Psoas muscle (tissue), 8 donors: ENCODE data around the gene SGMS2. TPM values are rescaled to one million over a fixed set of nuclear protein-coding genes. Genes with fewer than 3 reads are reported as not detected.

Experiments
- ATAC-seq, 4 donors: fragments of 200-7000 bp; cut with Tn5 transposase; one replicate each; pipeline ENCODE4 v1.9.1; 2020; ENCODE audit warnings: moderate library complexity in 3 of 4, mild to moderate bottlenecking in 2 of 4
- DNase-seq, 2 donors: peaks; one replicate each; pipeline ENCODE4 v3.0.0-alpha.2; 2020
- H3K27ac ChIP-seq: fragments of 200-600 bp; one replicate; pipeline ENCODE4 v1.8.0; 2022
- H3K27me3 ChIP-seq, 3 donors: fragments of 200-600 bp in 1 of 3; one replicate each; pipeline versions ENCODE4 v1.6.1 to v1.8.0; 2013 to 2022; ENCODE audit warnings: low read length in 2 of 3, mild to moderate bottlenecking in 2 of 3, moderate library complexity in 1 of 3; ENCODE audit not compliant: insufficient read depth in 3 of 3
- H3K36me3 ChIP-seq, 2 donors: fragments of 200-600 bp in 1 of 2; one replicate each; pipeline versions ENCODE4 v1.6.1 to v1.8.0; 2013 to 2022; ENCODE audit warnings: low read depth in 1 of 2, mild to moderate bottlenecking in 1 of 2, moderate library complexity in 1 of 2; ENCODE audit not compliant: insufficient read depth in 1 of 2
- H3K4me1 ChIP-seq: fragments of 200-600 bp; one replicate; pipeline ENCODE4 v1.8.0; 2022
- H3K4me3 ChIP-seq: fragments of 200-600 bp; one replicate; pipeline ENCODE4 v1.8.0; 2022; ENCODE audit warnings: mild to moderate bottlenecking
- H3K9me3 ChIP-seq: fragments of 200-600 bp; one replicate; pipeline ENCODE4 v1.8.0; 2022
- WGBS, 3 donors: extraction: QIAGEN DNeasy Blood & Tissue Kit; methylation state at CpG; one replicate each; pipeline versions ENCODE4 v1.1.6 to v1.1.7; 2013; 5-methylcytosine and 5-hydroxymethylcytosine counted together
- intact Hi-C, 2 donors: fragments of 100-400 bp; cut with DNase I; formaldehyde crosslinking; loops; one replicate each; pipeline versions ENCODE4 v1.11.0 to v1.14.2; 2022
- polyA plus RNA-seq, 3 donors: library from polyadenylated mRNA; stranded (reverse); fragments of 200-250 nt; gene quantifications; one replicate each; pipeline ENCODE4 v1.2.3, GENCODE V29; 2013
- total RNA-seq, 4 donors: library from RNA; stranded (reverse); fragmentation: NEBNext Ultra II Directional in 2 of 4; extraction: Animal tissue kit (Norgen Biotek cat#: 25700) in 2 of 4; gene quantifications; one replicate each; pipeline versions ENCODE4 v1.2.1 to v1.2.4, GENCODE V29; 2021 to 2023
- TF ChIP-seq, protein P1 (sequence below): fragments of 200-600 bp; IDR thresholded peaks from one replicate; pipeline ENCODE4 v1.8.0; 2022; ENCODE audit warnings: antibody characterized with exemption
- donor health status: healthy with polysubstance abuse.
- donor health status: DM: no; HTN: no; CAD: no; lungs with moderate emphysema.
- donor health status: Bipolar disorder and iron deficiency.
- donor health status: healthy.
- donor health status: DM: yes; HTN: yes; CAD: no.
- donor health status: DM: no; HTN: no; CAD: no.
- donor health status: DM: no; HTN: no; CAD: no.
- donor health status: DM: yes; HTN: yes; CAD: no.

The SGMS2 gene
- total and polyA plus RNA-seq, 7 donors = 1.7 to 14.2 (median 8.7) TPM

GRCh38 chr4:107908377-107908776 is 83.6 kb downstream of the SGMS2 start:
- Histone ChIP-seq H3K9me3 (no peaks in the 10 kb centered on the region), H3K36me3 (peaks cover 3 to 24% of the 10 kb centered on the region in 2 donors), H3K27ac (no peak overlapping the region), H3K27me3 (no peaks in the 10 kb centered on the region), H3K4me3 (no peak overlapping the region), H3K4me1 (no peaks in the 10 kb centered on the region)
- intact Hi-C loops = loop anchor here in 1 of 2 donors (5.0 kb wide), 1 partner anchor 91 kb away; no protein-coding TSS in a partner anchor
- DNase-seq = no peak
- ATAC-seq = no peak
- TF ChIP-seq, protein P1, sequence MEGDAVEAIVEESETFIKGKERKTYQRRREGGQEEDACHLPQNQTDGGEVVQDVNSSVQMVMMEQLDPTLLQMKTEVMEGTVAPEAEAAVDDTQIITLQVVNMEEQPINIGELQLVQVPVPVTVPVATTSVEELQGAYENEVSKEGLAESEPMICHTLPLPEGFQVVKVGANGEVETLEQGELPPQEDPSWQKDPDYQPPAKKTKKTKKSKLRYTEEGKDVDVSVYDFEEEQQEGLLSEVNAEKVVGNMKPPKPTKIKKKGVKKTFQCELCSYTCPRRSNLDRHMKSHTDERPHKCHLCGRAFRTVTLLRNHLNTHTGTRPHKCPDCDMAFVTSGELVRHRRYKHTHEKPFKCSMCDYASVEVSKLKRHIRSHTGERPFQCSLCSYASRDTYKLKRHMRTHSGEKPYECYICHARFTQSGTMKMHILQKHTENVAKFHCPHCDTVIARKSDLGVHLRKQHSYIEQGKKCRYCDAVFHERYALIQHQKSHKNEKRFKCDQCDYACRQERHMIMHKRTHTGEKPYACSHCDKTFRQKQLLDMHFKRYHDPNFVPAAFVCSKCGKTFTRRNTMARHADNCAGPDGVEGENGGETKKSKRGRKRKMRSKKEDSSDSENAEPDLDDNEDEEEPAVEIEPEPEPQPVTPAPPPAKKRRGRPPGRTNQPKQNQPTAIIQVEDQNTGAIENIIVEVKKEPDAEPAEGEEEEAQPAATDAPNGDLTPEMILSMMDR = no peak
- WGBS, 3 donors = 80 to 91% (median 82%) methylated on average over 7 of the region's 7 CpGs

DNA sequence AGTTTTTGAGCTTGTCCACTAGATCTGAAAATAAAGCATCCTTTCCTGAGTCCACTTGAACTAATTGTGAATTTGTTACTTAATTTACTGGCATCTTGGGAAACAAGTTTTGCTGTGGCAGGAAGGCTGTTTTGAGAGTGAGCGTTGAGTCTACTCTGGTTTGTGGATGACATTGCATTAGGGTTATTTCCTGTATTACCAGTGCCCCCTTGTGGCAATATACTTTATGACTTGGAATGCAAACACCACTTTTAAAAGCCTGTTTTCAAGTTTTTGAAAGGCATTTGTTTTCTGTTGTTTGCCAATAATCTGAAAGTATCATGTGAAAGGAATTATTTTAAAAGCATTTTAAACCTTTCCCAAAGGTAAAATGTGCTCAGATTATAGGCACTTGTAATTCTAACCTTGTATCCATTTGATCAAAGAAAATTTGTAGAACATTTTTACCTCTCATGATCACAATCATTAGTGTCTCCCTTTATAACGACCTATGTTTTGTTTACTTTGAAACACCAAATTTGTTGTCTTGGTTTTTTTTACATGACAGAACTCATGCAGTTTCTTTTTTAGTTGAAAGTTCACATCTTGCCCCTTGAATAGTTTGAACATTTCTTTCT is 88.7 kb downstream of the SGMS2 start:
- intact Hi-C loops = loop anchor here in 1 of 2 donors (1.0 to 5.0 kb wide), 3 partner anchors 86 to 157 kb away; no protein-coding TSS in a partner anchor
- 18 to 23% (median 19%) methylated on average over 2 of the region's 2 CpGs for WGBS, 3 donors
- Histone ChIP-seq H3K27me3 (no peaks in the 10 kb centered on the region), H3K36me3 (peaks cover 0 to 21% of the 10 kb centered on the region in 2 donors), H3K4me3 (no peak overlapping the region), H3K27ac (no peak overlapping the region), H3K9me3 (no peaks in the 10 kb centered on the region), H3K4me1 (no peaks in the 10 kb centered on the region)
- TF ChIP-seq, protein P1 = peak; percentile 88
- ATAC-seq = peak; percentile 79 to 93 (median 88)
- DNase-seq = no peak

DNA sequence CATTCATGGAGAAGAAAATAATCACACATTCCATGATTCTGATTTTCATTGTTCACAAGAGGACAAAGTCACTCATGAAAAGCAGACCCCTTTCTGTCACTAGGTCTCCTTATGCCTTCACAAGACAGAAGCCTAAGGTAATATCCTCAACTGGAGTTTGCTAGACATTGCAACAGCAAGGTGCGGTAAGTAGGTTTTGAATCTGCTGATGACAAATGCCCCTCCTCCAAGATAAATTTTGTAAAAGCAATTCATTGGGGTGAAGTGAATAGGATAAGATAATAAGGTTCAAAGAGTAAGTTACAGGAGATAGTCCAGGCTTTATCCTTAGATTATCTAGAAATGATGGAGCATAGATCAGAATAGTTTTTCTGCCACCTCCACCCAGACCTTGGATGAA is 90.5 kb downstream of the SGMS2 start:
- WGBS, 3 donors = 80 to 99% (median 95%) methylated on average over 1 of the region's 1 CpG
- H3K36me3 ChIP-seq = peaks cover 0 to 6% of the 10 kb centered on the region in 2 donors

GRCh38 chr4:107916623-107917022 is 91.9 kb downstream of the SGMS2 start:
- peaks cover 6% of the 10 kb centered on the region for H3K9me3 ChIP-seq
- no peak overlapping the region for H3K4me3 ChIP-seq
- TF ChIP-seq, protein P1 = no peak
- ATAC-seq (no peak), DNase-seq (no peak)
- intact Hi-C loops = no loop called here
- H3K4me1 ChIP-seq = no peaks in the 10 kb centered on the region
- no peak overlapping the region for H3K27ac ChIP-seq
- no peaks in the 10 kb centered on the region for H3K27me3 ChIP-seq
- H3K36me3 ChIP-seq = no peaks in the 10 kb centered on the region

More for the DNA sequence above, 90.5 kb downstream of the SGMS2 start:
- Histone ChIP-seq H3K9me3 (peaks cover 1% of the 10 kb centered on the region), H3K4me3 (no peak overlapping the region), H3K27ac (no peak overlapping the region), H3K4me1 (no peaks in the 10 kb centered on the region), H3K27me3 (no peaks in the 10 kb centered on the region)
- DNase-seq (no peak), ATAC-seq (no peak)
- intact Hi-C loops = no loop called here
- TF ChIP-seq, protein P1 = no peak

- H3K27ac ChIP-seq = no peak overlapping the region
- no peaks in the 10 kb centered on the region for H3K36me3 ChIP-seq
- DNase-seq (no peak), ATAC-seq (no peak)
- H3K4me1 ChIP-seq = no peaks in the 10 kb centered on the region
- no peak overlapping the region for H3K4me3 ChIP-seq
- H3K9me3 ChIP-seq = peaks cover 6% of the 10 kb centered on the region
- WGBS, 3 donors = 92 to 98% (median 96%) methylated on average over 2 of the region's 2 CpGs
- TF ChIP-seq, protein P1 = no peak
- intact Hi-C loops = no loop called here
- H3K27me3 ChIP-seq = no peaks in the 10 kb centered on the region
Observed at GRCh38 chr4:107917500-107917899, 92.8 kb downstream of the SGMS2 start.
